GM18870 (cell line): Measurements from ENCODE around the gene ZDHHC7.

Experiments
- ATAC-seq: cut with Tn5 transposase; IDR thresholded peaks from one replicate; pipeline ENCODE4 v1.9.1; 2021; ENCODE audit warnings: moderate library complexity; ENCODE audit not compliant: unreplicated experiment

ZDHHC7 gene

GRCh38 chr16:84999857-85000480 lies 11.4 kb downstream of the ZDHHC7 start:
- ATAC-seq, result no peak

DNA sequence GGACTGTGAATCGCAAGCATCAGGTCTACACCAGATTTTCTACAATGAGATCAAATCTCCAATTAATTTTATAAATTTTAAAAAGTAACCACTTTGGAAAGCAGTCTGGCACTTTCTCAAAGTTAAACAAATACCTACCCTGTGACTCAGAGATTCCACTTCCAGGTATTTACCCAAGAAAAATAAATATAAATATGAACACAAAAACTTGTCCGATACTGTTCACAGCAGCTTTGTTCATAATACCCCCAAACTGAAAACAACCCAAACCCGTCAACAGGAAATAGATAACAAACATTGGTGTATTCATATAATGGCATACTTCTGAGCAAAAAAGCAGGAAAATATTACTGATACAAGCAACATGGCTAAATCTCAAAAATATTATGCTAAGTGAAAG lies 12.1 kb downstream of the ZDHHC7 start:
- ATAC-seq, result no peak

DNA sequence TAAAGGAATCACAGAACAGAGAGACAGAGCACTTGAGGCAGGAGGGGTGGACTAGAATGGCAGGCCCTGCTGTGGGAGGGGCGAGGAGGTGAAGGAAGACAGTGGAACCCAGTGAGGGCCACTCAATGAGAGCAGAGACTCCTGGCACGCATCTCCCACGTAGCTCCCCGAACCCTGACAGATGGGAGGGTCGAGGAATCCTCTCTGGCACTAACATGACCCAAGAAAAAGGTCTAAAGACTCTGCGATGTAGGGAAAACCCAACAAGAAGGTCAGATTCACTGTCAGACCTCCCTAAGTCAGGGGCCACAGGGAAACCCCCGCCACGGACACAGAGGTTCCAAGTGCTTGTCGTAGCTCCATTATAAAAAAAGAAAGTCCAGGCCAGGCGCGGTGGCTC lies 15.0 kb downstream of the ZDHHC7 start:
- ATAC-seq, result no peak

DNA sequence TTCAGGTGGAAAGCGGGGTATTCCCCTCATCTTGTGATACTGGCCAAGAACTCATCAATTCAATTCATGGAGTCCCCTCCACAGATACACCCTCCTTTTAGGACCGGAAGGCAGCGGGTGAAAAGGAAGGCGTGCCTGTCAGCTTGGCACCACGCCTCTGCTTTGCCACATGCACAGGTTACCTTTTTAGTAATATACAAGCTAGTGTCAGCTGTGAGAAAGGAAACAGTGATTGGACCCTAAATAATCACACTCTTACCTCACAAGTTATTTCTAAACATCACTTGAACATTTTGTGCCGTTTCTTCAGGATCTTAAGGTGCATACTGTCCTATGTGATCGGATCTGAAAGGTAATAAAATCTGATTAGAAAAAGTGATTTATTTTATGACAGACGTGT lies 15.7 kb downstream of the ZDHHC7 start:
- ATAC-seq, result no peak

DNA sequence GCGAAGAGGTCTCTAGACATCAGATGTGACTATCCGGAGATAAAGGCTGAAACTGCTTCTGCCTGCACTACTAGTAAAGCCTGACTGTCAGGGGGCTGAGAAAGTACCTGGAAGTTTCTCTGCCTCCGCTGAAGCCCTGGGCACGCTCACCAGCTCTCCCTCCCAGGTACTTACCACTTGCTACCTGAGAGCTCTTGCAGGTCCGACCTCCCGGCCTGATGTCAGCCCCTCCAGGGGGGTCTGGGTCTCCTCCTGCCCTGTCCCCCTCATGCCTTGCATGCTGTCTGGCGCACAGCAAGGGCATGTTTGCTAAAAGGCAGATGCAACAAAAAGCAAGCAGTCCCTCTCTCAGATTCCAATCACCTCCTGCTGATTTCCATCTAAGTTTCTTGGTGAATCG lies 17.4 kb downstream of the ZDHHC7 start:
- no peak for ATAC-seq

DNA sequence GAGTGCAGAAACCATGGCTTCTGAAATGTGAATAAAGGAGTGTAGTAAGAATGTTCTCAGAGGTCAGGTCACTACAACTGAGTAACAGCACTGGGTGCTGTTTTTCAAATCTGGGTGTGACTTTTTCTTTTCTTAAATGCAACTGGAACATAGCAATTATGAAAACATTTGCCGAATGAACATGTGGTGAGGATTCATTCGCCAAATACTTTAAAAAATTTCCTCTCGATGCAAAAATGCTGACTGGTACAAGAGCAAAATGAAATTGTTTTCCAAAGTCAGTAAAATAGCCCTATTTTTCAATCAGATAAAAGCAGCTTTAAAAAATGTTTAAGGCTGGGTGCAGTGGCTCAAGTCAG lies 18.6 kb downstream of the ZDHHC7 start:
- ATAC-seq, result no peak

DNA sequence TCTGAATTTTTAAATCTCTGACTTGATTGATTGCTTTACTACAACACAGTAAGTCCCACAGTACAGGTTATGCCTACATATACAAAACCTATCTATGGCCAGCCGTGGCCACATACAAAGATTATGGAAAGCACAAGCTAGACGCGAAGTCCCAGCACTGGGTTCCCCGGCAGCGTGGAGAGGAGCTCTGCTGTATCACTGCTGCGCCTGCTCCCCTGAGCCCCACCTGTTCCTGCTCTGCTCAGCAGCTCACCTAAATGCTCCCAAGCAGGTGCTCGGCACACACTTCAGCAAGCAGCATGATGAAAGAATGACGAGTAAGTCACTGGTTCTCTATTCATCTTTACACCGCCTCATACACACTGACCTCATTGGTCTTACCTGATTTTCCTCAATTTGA lies 20.6 kb downstream of the ZDHHC7 start:
- no peak for ATAC-seq

GRCh38 chr16:84989749-84990620 lies 21.4 kb downstream of the ZDHHC7 start:
- no peak for ATAC-seq

- no peak for ATAC-seq
These were observed 22.8 kb downstream of the ZDHHC7 start for GRCh38 chr16:84988328-84989080.

DNA sequence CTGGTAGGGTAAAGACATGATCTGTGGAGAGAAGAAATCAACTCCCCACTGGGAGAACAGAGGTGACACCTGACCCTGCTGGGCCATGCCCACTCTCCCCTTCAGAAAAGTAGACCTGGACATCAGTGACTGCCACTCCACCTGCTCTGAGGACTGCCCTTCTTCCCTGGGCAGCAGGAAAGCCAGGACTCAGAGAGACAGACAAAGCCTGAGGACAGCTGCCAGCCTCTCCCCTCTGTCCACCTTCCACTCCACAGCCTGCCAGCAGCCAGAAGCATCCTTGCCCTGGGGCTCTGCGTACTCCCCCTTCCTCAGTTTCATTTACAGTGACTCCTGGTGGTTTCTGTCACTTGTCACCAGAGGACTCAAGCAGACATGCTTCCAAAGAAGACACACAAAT lies 24.5 kb downstream of the ZDHHC7 start:
- no peak for ATAC-seq

- no peak for ATAC-seq
These were observed 25.2 kb downstream of the ZDHHC7 start for GRCh38 chr16:84986102-84986501.

GRCh38 chr16:84985079-84986065 lies 26.0 kb downstream of the ZDHHC7 start:
- no peak for ATAC-seq

DNA sequence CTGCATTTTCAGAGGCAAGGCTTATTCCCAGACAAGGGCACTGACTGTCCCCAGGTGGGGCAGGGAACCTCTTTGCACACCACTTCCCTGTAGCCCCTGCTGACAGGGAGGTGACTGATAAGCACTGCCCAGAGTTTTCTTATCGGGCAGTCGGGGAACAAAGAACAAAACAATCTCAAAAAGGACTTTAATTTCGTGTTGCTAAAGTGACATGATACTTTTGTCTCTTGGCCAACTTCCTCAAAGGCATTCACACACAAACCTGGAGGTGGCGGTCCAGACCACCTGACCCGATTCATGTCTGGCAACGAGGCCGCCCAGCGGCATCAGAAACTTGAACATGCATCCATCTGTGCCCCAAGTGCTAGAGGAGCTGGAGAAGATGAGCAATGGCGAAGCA lies 28.9 kb downstream of the ZDHHC7 start:
- ATAC-seq, result no peak

DNA sequence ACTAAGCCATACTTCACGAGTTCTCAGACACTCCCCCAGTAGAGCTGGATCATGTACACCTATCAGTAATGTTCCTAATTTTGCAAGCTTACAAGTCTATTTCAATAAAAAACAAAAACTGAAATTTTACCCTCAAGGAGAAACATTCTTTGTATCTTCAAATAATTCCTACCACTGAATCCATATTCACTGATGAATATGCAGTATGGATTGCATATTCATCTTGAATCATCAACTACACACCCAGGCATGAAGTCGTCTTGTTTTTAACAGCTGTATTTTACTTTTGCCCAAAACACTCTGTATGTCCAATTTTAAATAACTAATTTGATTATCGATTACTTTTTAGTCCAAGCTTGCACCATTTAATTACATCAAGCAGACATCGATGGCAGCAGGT lies 31.8 kb downstream of the ZDHHC7 start:
- no peak for ATAC-seq

GRCh38 chr16:84976644-84977400 lies 34.5 kb downstream of the ZDHHC7 start:
- no peak for ATAC-seq

- ATAC-seq, result no peak
These were observed 35.8 kb downstream of the ZDHHC7 start for GRCh38 chr16:84975522-84975921.

- ATAC-seq, result no peak
These were observed 36.3 kb downstream of the ZDHHC7 start for GRCh38 chr16:84975066-84975465.

GRCh38 chr16:84973776-84974523 lies 37.4 kb downstream of the ZDHHC7 start:
- no peak for ATAC-seq

DNA sequence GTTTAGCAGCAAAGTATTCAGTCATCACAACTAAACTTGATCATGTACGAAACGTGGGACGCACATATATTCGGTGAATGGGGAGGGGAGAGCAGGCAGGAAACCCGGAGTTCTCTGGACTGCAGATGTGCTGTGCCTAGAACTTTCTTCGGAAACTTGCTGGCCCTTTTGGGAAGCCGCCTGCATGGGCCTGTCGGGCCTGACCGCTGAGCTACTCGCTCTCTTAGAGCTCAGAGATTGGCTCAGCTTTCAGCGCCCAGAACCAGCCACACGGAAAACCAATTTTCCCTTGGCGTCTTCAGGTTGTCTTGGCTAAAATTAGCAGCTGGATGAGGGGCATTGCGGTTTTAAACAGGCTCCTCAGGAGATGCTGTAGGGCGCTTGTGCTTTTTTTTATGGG lies 38.1 kb downstream of the ZDHHC7 start:
- no peak for ATAC-seq
